ENCODE data around the gene RASD1. TPM values are rescaled to one million over a fixed set of nuclear protein-coding genes. Genes with fewer than 3 reads are reported as not detected.
A peak's percentile ranks its signal among the peaks of the same experiment; 100 is the strongest.

The RASD1 gene
- total RNA-seq, 1 donor from 2014 or later, result 6.4 TPM

DNA sequence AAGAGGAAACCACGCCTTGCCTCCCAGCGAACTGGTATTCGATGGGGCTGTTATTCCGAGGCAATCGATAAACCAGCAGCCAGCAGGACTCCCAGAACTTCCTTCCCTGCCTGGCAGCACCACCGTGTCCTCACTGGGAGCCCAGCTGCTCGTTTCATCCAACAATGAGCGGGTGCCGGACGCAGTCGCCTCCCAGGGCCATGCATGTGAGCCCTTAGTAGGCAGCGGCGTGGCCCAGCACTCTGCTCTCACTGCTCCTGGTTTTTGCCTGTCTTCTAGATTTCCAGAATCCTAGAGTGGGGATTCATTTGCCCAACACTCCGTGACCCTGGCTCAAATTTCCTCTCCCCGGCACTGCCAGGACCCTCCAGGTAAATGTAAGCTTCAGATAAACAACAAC, 29.1 kb upstream of the RASD1 start:
- Mint-ChIP-seq H3K4me1 (ENCODE audit: unreplicated experiment) (peaks cover 19% of the 10 kb centered on the region), H3K36me3 (no peaks in the 10 kb centered on the region), H3K27me3 (no peaks in the 10 kb centered on the region), H3K27ac (no peak overlapping the region), H3K9me3 (no peaks in the 10 kb centered on the region), H3K4me3 (no peak overlapping the region)
- no peak for DNase-seq (ENCODE audit: extremely low spot score, unreplicated experiment)
- TF ChIP-seq, protein P1, sequence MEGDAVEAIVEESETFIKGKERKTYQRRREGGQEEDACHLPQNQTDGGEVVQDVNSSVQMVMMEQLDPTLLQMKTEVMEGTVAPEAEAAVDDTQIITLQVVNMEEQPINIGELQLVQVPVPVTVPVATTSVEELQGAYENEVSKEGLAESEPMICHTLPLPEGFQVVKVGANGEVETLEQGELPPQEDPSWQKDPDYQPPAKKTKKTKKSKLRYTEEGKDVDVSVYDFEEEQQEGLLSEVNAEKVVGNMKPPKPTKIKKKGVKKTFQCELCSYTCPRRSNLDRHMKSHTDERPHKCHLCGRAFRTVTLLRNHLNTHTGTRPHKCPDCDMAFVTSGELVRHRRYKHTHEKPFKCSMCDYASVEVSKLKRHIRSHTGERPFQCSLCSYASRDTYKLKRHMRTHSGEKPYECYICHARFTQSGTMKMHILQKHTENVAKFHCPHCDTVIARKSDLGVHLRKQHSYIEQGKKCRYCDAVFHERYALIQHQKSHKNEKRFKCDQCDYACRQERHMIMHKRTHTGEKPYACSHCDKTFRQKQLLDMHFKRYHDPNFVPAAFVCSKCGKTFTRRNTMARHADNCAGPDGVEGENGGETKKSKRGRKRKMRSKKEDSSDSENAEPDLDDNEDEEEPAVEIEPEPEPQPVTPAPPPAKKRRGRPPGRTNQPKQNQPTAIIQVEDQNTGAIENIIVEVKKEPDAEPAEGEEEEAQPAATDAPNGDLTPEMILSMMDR (conservative IDR thresholded peaks at IDR 0.05), result no peak

DNA sequence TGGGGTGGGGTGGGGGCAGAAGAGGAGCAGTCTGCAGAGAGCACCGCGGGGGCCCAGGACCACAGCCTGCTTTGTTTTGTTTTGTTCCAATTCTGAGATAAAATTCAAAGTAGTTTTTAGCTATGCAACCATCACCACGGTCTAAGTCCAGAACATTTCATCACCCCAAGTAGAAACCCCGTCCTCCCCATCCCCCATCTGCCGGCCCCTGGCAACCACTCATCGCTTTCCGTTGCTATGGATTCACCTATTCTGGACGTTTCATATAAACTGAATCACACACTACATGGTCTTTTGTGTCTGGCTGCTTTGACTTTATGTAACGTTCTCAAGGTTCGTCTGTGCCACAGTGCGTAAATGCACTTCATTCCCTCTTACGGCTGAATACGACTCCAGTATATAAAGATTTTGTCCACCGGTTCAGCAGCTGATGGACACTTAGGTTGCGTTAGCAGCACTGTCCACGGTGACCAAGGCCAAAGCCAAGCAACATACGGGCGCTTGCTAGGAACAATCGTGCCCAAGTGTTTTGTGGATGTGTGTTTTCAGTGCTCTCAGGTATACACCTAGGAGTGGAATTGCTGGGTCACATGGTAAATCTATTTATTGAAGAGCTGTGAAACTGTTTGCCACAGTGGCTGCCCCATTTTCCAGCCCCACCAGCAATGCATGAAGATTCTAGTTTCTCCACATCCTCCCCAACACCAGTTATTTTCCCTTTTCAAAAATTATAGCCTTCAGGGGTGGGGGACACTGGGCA, 27.7 kb upstream of the RASD1 start:
- no peaks in the 10 kb centered on the region for H3K9me3 Mint-ChIP-seq
- H3K4me3 Mint-ChIP-seq, result no peak overlapping the region
- TF ChIP-seq, protein P1 (conservative IDR thresholded peaks at IDR 0.05), result no peak
- no peaks in the 10 kb centered on the region for H3K27me3 Mint-ChIP-seq
- no peak for DNase-seq (ENCODE audit: extremely low spot score, unreplicated experiment)
- peaks cover 19% of the 10 kb centered on the region for H3K4me1 Mint-ChIP-seq (ENCODE audit: unreplicated experiment)
- H3K27ac Mint-ChIP-seq, result no peak overlapping the region
- no peaks in the 10 kb centered on the region for H3K36me3 Mint-ChIP-seq

DNA sequence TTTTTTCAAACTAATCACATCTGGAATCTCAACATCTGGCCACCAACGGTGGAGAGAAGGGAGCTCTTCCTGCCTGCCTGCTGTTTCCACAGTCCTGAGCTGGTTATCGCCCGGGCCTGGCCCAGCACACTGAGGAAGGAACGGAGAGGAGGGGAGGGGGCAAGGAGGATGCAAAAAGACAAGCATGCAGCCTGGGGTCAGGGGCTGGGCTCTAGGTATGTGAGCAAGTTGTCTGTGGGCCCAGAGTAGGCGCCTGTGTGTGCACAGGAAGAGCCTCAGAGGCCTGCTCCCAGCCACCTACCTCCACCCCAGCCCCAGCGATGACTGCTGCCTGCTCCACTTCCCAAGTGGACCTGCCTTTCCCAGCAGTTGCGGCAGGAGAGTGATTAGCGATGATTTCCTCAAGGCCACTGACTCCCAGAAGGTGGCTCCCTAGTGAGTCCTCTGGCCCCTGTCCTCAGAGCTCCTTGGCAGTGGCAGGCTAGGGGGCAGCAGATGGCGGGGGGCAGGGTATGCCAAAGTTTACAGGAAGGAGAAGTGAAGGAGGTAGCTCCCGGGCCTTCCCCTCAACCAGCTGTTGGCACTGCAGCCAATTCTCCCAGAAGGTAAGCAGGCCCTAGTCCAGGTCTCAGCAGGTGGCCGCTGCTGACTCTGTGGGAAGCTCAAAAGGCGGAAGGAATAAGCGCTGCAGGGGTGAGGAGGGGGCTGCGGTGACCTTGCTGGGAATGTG, 27.0 kb upstream of the RASD1 start:
- no peaks in the 10 kb centered on the region for H3K27me3 Mint-ChIP-seq
- H3K27ac Mint-ChIP-seq, result peak overlapping the region; percentile 51
- H3K36me3 Mint-ChIP-seq, result no peaks in the 10 kb centered on the region
- peak overlapping the region; percentile 28 for H3K4me3 Mint-ChIP-seq
- H3K4me1 Mint-ChIP-seq (ENCODE audit: unreplicated experiment), result peaks cover 19% of the 10 kb centered on the region
- DNase-seq (ENCODE audit: extremely low spot score, unreplicated experiment), result no peak
- no peaks in the 10 kb centered on the region for H3K9me3 Mint-ChIP-seq
- TF ChIP-seq, protein P1 (conservative IDR thresholded peaks at IDR 0.05), result no peak

DNA sequence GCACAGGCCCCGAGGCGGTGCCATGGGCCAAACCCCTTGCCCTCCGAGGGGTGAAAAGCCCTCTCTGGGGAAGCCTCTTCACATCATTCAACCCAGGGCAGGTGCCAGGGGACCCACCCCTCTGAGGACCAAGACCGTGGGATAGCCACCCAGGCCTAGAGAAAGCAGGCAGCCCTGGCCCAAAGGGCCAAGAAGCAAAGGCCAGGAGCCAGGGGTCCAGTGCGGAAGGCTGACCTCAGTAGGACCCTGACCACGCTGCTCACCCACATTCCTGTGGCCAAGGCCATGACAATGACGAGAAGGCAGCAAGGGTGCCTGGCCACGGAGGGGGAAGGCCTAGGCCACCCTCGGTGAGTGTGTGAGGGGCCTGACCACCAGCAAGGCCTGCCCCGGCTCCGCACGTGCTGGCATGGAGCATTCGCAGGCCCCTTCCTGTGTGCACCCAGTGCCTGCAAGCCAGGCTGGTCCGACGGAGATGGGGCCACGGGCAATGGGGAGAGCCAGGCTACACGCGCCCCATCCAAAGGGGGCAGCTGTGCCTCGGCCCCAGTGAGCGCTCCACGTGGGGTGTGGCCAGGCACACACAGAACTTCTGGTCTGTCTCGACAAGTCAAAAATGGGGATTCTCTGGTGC, 24.5 kb upstream of the RASD1 start:
- no peak overlapping the region for H3K4me3 Mint-ChIP-seq
- DNase-seq (ENCODE audit: extremely low spot score, unreplicated experiment), result no peak
- no peaks in the 10 kb centered on the region for H3K9me3 Mint-ChIP-seq
- no peak overlapping the region for H3K27ac Mint-ChIP-seq
- peaks cover 25% of the 10 kb centered on the region for H3K4me1 Mint-ChIP-seq (ENCODE audit: unreplicated experiment)
- no peaks in the 10 kb centered on the region for H3K27me3 Mint-ChIP-seq
- H3K36me3 Mint-ChIP-seq, result no peaks in the 10 kb centered on the region
- TF ChIP-seq, protein P1 (conservative IDR thresholded peaks at IDR 0.05), result no peak

DNA sequence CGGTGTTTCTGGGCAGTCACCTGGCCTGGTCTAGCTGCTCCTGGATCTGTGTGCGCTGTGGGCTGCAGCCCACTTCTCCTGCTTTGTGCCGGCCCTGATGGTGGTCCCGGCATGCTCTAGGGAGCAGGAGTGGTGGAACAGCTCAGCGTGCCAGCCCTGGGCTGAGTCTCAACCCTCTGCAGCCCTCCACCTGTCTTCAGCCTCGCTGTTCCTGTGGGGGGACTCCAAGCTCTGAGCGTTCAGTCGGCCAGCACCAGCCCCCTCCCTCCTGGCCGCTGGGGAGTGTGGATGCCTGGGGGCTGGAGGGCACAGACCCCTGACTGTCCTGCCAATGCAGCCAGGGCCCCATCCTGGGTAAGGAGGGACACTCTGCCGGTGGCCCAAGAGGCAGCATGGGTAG, 23.7 kb upstream of the RASD1 start:
- no peak for DNase-seq (ENCODE audit: extremely low spot score, unreplicated experiment)
- H3K27me3 Mint-ChIP-seq, result no peaks in the 10 kb centered on the region
- no peaks in the 10 kb centered on the region for H3K9me3 Mint-ChIP-seq

More for the DNA sequence above, 23.7 kb upstream of the RASD1 start:
- TF ChIP-seq, protein P1 (conservative IDR thresholded peaks at IDR 0.05), result no peak
- Mint-ChIP-seq H3K4me3 (no peak overlapping the region), H3K4me1 (ENCODE audit: unreplicated experiment) (peaks cover 29% of the 10 kb centered on the region), H3K27ac (no peak overlapping the region), H3K36me3 (no peaks in the 10 kb centered on the region)
